Activated CD4-positive, CD25-positive, alpha-beta regulatory T cell treated with anti-CD3 and anti-CD28 coated beads, Interleukin-2, amount 50 U/mL, for 72 hours (primary cell): ENCODE measurements around the gene IFFO2.
"Not testable (repeated sequence)": the region's sequence is repeated elsewhere in the genome, so short reads cannot be mapped to it uniquely, and the experiment has no call there.

Experiments
- DNase-seq: peaks from one replicate; pipeline ENCODE4 v3.0.0; 2021

Gene IFFO2

GRCh38 chr1:18917071-18917799 is 39.2 kb downstream of the IFFO2 start:
- DNase-seq: no peak

GRCh38 chr1:18915341-18915740 is 41.1 kb downstream of the IFFO2 start:
- DNase-seq: no peak

GRCh38 chr1:18913065-18913835 is 43.2 kb downstream of the IFFO2 start:
- peak; percentile 77 for DNase-seq

DNA sequence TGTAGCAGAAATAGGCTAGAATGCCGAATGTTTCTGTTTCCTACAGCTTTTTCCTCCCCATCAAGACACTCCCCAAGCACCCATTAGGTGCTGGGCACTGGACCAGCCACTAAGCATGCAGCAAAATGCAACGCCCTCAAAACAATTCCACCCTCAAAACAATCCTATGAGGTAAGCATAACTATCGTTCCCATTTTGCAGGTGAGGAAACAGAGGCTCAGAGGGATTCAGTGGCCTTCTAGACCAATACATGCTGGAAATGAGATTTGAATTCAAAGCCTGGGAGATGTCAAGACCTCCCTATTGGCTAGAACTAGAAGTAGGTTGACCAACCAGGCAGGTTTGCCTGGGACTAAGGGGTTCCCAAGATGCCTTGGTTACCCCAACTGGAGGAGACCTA is 43.9 kb downstream of the IFFO2 start:
- no peak for DNase-seq

DNA sequence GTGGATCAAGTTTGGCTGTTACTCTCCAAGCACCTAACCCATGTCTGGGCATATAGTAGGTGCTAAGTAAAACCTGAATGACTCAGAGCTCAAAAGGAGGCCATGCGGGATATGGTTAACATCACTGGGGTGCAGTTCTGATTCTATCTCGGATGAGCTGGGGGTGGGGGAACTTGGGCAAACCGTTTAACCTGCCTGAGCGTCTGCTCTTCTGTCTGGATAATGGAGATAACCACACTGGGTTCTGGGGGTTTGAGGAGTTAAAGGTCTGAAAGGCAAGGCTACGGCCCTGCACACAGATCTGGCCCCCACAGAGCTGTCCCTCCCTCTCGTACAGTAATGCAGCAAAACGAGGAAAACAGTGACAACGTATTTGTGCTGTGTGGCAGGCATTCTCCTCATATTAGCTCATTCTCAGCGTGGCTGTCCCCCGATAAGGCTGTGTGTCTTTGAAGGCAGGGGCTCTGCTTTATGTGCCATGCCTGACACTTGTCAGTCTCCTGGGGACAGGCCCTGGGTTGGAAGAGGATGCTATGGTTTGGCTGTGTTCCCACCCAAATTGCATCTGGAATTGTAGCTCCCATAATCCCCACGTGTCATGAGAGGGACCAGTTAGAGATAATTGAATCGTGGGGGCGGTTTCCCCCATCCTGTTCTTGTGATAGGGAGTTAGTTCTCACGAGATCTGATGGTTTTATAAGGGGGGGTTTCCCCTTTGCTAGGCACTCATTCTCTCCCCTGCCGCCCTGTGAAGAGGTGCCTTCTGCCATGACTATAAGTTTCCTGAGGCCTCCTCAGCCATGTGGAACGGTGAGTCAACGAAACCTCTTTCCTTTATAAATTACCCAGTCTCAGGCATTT is 47.3 kb downstream of the IFFO2 start:
- peak; percentile 46 for DNase-seq

- no peak for DNase-seq
Observed at GRCh38 chr1:18907917-18908845, 48.3 kb downstream of the IFFO2 start.

DNA sequence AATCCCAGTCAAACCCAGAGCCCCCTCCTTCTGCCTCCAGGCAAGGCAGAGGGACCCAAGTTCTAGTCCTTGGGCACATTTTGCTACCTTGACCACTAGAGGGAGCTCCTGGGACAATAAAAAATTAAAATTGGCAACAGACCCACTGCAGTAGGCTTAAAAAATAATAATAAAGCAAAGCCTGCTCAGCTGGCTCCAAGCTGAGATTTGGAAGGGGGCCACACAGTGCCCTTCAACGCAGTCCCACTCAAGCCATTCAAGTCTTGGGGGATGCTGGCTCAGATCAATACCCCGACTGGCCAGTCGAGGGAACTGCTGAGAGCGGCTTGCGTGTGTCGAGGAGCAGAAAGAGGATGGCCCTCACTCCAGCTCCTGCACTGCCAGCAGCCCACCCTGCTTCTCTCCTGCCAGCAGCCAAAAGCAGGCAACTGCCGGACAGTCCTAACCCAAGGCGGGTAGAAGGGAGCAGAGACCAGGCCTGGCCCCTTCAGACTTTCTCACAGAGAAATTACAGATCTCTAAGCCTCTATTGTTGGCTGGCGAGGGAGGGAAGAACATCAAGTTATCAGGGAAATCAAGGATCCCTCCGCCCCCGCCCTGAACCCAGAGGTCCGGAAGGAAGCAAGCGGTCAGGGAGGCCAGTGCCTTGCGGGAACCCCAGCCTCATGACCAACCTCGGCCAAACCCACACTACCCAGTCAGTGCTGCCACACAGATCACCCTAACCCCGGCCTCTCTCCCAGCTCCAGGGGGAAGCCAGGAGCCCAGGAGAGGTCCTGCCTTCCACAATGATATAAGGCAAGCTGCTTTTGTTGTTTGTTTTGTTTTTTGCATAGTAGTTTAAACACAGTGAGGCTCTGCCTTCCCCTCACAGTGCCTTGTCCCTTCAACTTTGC is 49.2 kb downstream of the IFFO2 start:
- peak; percentile 48 for DNase-seq

- DNase-seq: no peak
Observed at GRCh38 chr1:18903291-18903756, 53.2 kb downstream of the IFFO2 start.

DNA sequence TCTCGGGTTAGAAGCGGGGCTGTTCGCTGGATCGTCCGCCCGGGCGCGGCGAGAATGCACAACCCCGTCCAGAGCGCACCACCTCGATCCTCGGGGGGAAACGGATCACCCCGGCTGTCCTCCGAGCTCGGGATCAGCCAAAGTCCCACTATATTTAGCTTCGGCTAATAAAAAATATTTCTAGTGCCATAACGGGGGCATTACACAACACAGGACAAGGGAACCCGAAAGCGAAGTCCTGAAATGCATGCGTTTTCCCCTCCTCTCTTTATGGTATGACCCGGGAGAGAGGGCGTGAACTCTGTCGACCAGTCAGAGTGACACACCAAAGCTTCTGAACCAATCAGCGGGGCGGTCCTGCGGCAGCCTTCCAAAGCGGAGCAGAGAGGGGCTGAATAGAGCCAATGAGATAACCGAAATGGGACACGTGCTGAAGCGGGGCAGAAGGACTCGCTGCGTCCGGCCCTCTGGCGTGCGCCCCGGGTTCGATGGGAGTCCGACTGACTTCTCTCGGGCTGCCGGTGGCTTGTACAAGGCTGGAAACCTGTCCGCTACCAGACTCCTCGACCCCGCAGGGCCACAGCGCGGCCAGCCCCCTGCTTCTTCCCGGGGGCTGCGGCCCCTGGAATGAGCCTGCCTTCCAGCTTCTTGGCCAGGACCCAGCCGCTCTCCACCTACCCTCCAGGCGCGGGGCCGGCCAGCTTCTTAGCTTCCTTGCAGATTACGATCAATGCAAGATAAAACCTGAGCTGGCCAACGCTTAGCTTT is 53.8 kb downstream of the IFFO2 start, which contains the start of gene ALDH4A1:
Gene ALDH4A1, minus strand, starts transcription at position 33 of the 768 bp plus-strand sequence. Its CDS starts 32 bp downstream, at position 1.
- peak; percentile 88 for DNase-seq

- no peak for DNase-seq
Observed at GRCh38 chr1:18901952-18902522, 54.4 kb downstream of the IFFO2 start.

DNA sequence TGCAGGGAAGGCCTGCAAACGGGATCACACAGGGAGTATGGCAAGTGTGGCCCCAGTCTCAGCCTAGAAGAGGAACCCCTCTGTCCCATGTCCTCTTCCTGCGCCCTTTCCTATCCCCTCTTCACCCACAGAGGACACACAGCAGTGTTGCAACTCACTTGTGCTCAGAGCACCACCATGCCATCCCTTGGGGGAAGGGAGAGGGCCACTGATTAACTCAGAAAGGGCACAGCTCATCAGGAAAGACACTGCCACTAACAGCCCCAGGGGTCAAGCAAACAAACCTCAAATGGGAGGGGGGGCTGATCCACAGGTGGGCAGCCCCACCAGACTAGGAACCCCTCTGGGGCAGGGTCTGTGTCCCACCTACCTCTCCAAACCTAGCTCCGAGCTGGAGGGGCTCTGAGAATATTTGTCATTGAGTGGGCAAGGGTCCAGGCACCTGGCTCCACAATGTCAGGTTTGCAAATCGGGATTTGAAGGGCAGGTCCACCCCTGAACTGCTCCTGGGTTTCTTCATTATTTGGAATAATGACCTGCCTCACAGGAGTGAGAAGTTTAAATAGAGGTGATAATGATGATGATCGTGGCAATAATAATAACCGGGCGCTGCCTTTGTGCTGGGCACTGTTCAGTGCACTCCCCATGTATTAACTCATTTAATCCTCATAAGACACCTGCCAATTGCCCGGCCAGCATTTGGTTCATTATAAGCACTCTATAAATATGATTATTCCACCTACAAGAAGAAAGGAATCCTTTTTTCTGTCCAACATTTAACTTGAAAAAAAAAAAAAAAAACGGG is 55.1 kb downstream of the IFFO2 start:
- no peak for DNase-seq

DNA sequence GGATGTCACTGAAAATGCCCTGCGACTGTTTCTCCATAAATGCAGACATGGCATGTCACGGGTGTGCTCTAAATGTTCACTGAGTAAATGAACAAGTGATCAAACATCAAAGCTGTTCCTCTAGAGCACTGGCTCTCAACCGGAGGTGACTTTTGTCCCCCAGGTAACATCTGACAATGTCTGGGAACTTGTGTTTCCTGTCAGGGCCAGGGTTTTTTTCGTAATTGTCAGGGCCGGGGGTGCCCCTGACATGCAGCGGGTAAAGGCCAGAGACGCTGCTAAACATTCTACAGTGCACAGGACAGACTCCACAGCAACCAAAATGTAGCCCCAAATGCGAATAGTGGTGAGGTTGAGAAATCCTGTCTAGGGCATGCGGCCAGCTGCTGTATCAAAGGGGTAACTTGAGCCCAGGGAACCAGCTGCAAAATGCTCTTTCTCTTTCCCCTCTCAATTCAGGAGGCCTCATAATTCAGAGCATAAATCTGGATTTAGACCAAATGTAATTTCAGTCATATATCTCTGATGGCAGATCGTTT is 56.1 kb downstream of the IFFO2 start:
- no peak for DNase-seq

GRCh38 chr1:18899363-18900049 is 57.0 kb downstream of the IFFO2 start:
- no peak for DNase-seq

GRCh38 chr1:18898567-18898966 is 57.9 kb downstream of the IFFO2 start:
- DNase-seq: no peak

- no peak for DNase-seq
Observed at GRCh38 chr1:18895317-18895716, 61.2 kb downstream of the IFFO2 start.

- DNase-seq: no peak
Observed at GRCh38 chr1:18893120-18893519, 63.4 kb downstream of the IFFO2 start.

DNA sequence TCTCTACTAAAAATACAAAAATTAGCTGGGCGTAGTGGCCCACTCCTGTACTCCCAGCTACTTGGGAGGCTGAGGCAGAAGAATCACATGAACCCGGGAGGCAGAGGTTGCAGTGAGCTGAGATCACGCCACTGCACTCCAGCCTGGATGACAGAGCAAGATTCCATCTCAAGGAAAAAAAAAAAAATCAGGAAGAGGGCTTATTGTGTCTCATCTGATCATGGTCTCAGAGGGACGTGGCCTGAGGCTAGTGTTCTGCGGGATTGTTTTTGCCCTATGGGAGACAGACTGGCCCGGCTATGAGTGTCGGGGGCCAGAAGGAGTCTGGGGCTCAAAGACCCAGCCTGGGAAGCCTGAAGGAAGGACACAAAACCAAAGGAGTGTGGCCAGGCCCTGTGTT is 64.6 kb downstream of the IFFO2 start:
- DNase-seq: not testable (repeated sequence)

DNA sequence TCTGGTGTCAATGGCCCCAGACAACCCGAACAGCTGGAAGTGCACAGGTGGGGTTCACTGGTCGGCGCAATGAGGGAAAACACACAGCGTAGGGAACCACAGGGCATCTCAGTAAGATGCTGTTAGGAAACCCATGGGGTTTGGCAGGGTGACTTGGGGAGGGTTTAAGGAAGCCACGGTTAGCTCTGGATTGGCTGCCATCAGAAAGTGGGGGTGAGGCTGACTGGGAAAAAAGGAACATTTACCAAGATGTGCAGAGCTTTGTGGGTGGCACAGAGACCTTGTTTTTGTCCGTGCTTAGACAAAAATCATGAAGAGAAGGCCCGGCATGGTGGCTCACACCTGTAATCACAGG is 65.1 kb downstream of the IFFO2 start:
- no peak for DNase-seq
